Neural cell (in vitro differentiated cells): Measurements from ENCODE around the gene SCUBE1. TPM values are rescaled to one million over a fixed set of nuclear protein-coding genes. Genes with fewer than 3 reads are reported as not detected.

ENCODE experiments used
- H2AFZ ChIP-seq: fragments of 200-600, 300-800 bp; sonication (generic), shearing (Covaris generic); 2 replicates; pipeline ENCODE4 v1.6.0; 2014; ENCODE audit warnings: low read depth, mild to moderate bottlenecking, antibody characterized with exemption, low read length, moderate library complexity
- H3F3A ChIP-seq: fragments of 200-600 bp; shearing (Covaris generic); 2 replicates; pipeline ENCODE4 v1.6.1; 2016; ENCODE audit warnings: mild to moderate bottlenecking, moderate library complexity, mixed read lengths, antibody characterized with exemption, low read length; ENCODE audit not compliant: insufficient read depth, poor library complexity, severe bottlenecking
- H3K27ac ChIP-seq: fragments of 200-600, 300-800 bp; sonication (generic), shearing (Covaris generic); 2 replicates; pipeline ENCODE4 v1.5.1; 2014; ENCODE audit warnings: mild to moderate bottlenecking, low read length, moderate library complexity
- H3K27me3 ChIP-seq: fragments of 300-800, 200-600 bp; sonication (generic), shearing (Covaris generic); 2 replicates; pipeline ENCODE4 v1.6.0; 2014; ENCODE audit warnings: mild to moderate bottlenecking, low read depth, low read length, moderate library complexity; ENCODE audit not compliant: insufficient read depth
- H3K36me3 ChIP-seq: fragments of 300-800, 200-600 bp; sonication (generic), shearing (Covaris generic); 2 replicates; pipeline ENCODE4 v1.5.1; 2014; ENCODE audit warnings: mild to moderate bottlenecking, antibody characterized with exemption, low read length, moderate library complexity; ENCODE audit not compliant: insufficient read depth
- H3K4me2 ChIP-seq: fragments of 300-800, 200-600 bp; sonication (generic), shearing (Covaris generic); 2 replicates; pipeline ENCODE4 v1.6.0; 2014; ENCODE audit warnings: mild to moderate bottlenecking, low read length
- H3K4me3 ChIP-seq: fragments of 300-800, 200-600 bp; sonication (generic), shearing (Covaris generic); 2 replicates; pipeline ENCODE4 v1.5.1; 2014; ENCODE audit warnings: mild to moderate bottlenecking, low read length, moderate library complexity
- H3K79me2 ChIP-seq: fragments of 200-600 bp; shearing (Covaris generic); replicated peaks from 2 replicates; pipeline ENCODE4 v1.6.0; 2014; ENCODE audit warnings: mild to moderate bottlenecking, low read length, moderate library complexity; ENCODE audit not compliant: insufficient read depth
- H3K9ac ChIP-seq: fragments of 300-800, 200-600 bp; sonication (generic), shearing (Covaris generic); 2 replicates; pipeline ENCODE4 v1.6.1; 2016; ENCODE audit warnings: mild to moderate bottlenecking, low read length, mixed read lengths
- H3K9me2 ChIP-seq: fragments of 200-600 bp; shearing (Covaris generic); 2 replicates; pipeline ENCODE4 v1.6.1; 2016; ENCODE audit warnings: mild to moderate bottlenecking, low read length, mixed read lengths; ENCODE audit not compliant: insufficient read depth
- H3K9me3 ChIP-seq: fragments of 200-600, 300-800 bp; sonication (generic), shearing (Covaris generic); 2 replicates; pipeline ENCODE4 v1.6.1; 2016; ENCODE audit warnings: mild to moderate bottlenecking, mixed run types, low read length, moderate library complexity, mixed read lengths
- H4K20me1 ChIP-seq: fragments of 200-600 bp; shearing (Covaris generic); 2 replicates; pipeline ENCODE4 v1.6.1; 2016; ENCODE audit warnings: mild to moderate bottlenecking, mixed run types; ENCODE audit not compliant: insufficient read depth
- CTCF ChIP-seq: fragments of 450-650 bp; IDR thresholded peaks from 2 replicates; pipeline ENCODE4 v1.5.1; 2014; ENCODE audit warnings: antibody characterized with exemption, mild to moderate bottlenecking, moderate library complexity; ENCODE audit not compliant: poor library complexity, severe bottlenecking
- EP300 ChIP-seq: fragments of 450-650 bp; conservative IDR thresholded peaks from 2 replicates; pipeline ENCODE4 v1.6.1; 2014; ENCODE audit warnings: antibody characterized with exemption, mild to moderate bottlenecking, moderate library complexity; ENCODE audit not compliant: poor library complexity, severe bottlenecking
- EZH2 ChIP-seq: fragments of 200-600, 300-800 bp; shearing (Covaris generic), sonication (generic); IDR thresholded peaks from 2 replicates; pipeline ENCODE4 v1.6.1; 2014; ENCODE audit warnings: antibody characterized with exemption, low read length, borderline replicate concordance, mild to moderate bottlenecking; ENCODE audit not compliant: insufficient read depth, poor library complexity, severe bottlenecking
- MXI1 ChIP-seq: fragments of 450-650 bp; conservative IDR thresholded peaks from 2 replicates; pipeline ENCODE4 v1.6.1; 2014; ENCODE audit warnings: antibody characterized with exemption, mild to moderate bottlenecking; ENCODE audit not compliant: poor library complexity, severe bottlenecking
- POLR2AphosphoS5 ChIP-seq: IDR thresholded peaks from 2 replicates; pipeline ENCODE4 v1.6.1; 2012
- RAD21 ChIP-seq: fragments of 450-650 bp; conservative IDR thresholded peaks from 2 replicates; pipeline ENCODE4 v1.6.1; 2014; ENCODE audit warnings: antibody characterized with exemption, mild to moderate bottlenecking, moderate library complexity
- REST ChIP-seq: IDR thresholded peaks from 2 replicates; pipeline ENCODE4 v1.6.1; 2012; ENCODE audit warnings: borderline replicate concordance
- SMC3 ChIP-seq: fragments of 450-650 bp; conservative IDR thresholded peaks from 2 replicates; pipeline ENCODE4 v1.6.1; 2014; ENCODE audit warnings: antibody characterized with exemption, mild to moderate bottlenecking, moderate library complexity; ENCODE audit not compliant: poor library complexity
- TAF1 ChIP-seq: IDR thresholded peaks from 2 replicates; pipeline ENCODE4 v1.6.1; 2012; ENCODE audit warnings: low read depth
- polyA plus RNA-seq: library from polyadenylated mRNA; depleted of rRNA; stranded (reverse); fragments of >200 nt; gene quantifications from 2 replicates; pipeline ENCODE4 v1.2.3, GENCODE V29; 2014

SCUBE1 gene
- polyA plus RNA-seq, 1 donor from 2014 or later: 8.4 TPM

- H3K9me3 ChIP-seq: no peaks in the 10 kb centered on the region
- no peaks in the 10 kb centered on the region for H3K79me2 ChIP-seq
- H4K20me1 ChIP-seq: no peaks in the 10 kb centered on the region
- TF ChIP-seq REST (no peak), SMC3 (no peak), TAF1 (no peak), MXI1 (no peak)
- no peaks in the 10 kb centered on the region for H3K27me3 ChIP-seq
- no peak overlapping the region for H3K4me3 ChIP-seq
- no peak overlapping the region for H3K9ac ChIP-seq
- H3K9me2 ChIP-seq: no peaks in the 10 kb centered on the region
- H2AFZ ChIP-seq: no peak overlapping the region
- no peaks in the 10 kb centered on the region for H3K36me3 ChIP-seq
- no peaks in the 10 kb centered on the region for H3F3A ChIP-seq
- H3K27ac ChIP-seq: no peak overlapping the region
- no peak overlapping the region for H3K4me2 ChIP-seq
These were observed 117.6 kb downstream of the SCUBE1 start for GRCh38 chr22:43225609-43226008.

- no peaks in the 10 kb centered on the region for H3K9me3 ChIP-seq
- H3K4me2 ChIP-seq: no peak overlapping the region
- H2AFZ ChIP-seq: no peak overlapping the region
- no peak overlapping the region for H3K9ac ChIP-seq
- H3K4me3 ChIP-seq: no peak overlapping the region
- H3K9me2 ChIP-seq: no peaks in the 10 kb centered on the region
- no peak overlapping the region for H3K27ac ChIP-seq
- H3K36me3 ChIP-seq: no peaks in the 10 kb centered on the region
- no peaks in the 10 kb centered on the region for H3K79me2 ChIP-seq
- H3F3A ChIP-seq: no peaks in the 10 kb centered on the region
- H3K27me3 ChIP-seq: no peaks in the 10 kb centered on the region
- no peak for TF ChIP-seq CTCF
- no peak for TF ChIP-seq EP300
- TF ChIP-seq POLR2AphosphoS5: no peak
- TF ChIP-seq EZH2: no peak
- no peak for TF ChIP-seq RAD21
- TF ChIP-seq TAF1: no peak
- no peak for TF ChIP-seq REST
- no peak for TF ChIP-seq MXI1
- TF ChIP-seq SMC3: no peak
- no peaks in the 10 kb centered on the region for H4K20me1 ChIP-seq
These were observed 120.2 kb downstream of the SCUBE1 start for GRCh38 chr22:43222987-43223386.
